ENCODE data around the gene TOMM7.
"Not testable (repeated sequence)": the region's sequence is repeated elsewhere in the genome, so short reads cannot be mapped to it uniquely, and the experiment has no call there.

TOMM7 gene

DNA sequence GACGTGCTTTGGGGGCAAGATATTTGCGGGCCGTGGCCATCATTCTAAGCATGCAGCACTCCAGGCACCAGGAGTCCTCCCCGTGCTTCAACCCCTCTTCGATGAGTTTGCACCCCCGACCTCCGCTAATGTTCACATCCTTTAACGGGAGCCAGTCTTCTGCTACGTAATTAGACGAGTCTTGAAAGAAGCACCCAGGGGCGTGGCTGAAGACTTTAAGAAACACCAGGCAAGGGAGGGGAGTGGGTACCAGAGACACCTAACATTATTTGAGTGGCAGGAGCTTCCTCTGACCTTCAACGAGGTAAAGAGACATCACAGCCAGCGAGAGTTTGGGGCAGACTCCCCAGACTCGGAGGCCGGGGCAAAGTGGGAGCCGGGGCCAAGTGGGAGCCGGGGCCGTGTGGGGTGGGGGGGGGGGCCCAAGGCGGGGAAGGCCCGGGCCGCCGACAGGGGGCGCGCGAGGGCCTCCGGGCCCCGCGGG is 31.1 kb upstream of the TOMM7 start:
- peak overlapping the region; percentile 92 for H3K4me3 ChIP-seq (ENCODE audit: low read depth, low read length)
- TF ChIP-seq, protein P1, sequence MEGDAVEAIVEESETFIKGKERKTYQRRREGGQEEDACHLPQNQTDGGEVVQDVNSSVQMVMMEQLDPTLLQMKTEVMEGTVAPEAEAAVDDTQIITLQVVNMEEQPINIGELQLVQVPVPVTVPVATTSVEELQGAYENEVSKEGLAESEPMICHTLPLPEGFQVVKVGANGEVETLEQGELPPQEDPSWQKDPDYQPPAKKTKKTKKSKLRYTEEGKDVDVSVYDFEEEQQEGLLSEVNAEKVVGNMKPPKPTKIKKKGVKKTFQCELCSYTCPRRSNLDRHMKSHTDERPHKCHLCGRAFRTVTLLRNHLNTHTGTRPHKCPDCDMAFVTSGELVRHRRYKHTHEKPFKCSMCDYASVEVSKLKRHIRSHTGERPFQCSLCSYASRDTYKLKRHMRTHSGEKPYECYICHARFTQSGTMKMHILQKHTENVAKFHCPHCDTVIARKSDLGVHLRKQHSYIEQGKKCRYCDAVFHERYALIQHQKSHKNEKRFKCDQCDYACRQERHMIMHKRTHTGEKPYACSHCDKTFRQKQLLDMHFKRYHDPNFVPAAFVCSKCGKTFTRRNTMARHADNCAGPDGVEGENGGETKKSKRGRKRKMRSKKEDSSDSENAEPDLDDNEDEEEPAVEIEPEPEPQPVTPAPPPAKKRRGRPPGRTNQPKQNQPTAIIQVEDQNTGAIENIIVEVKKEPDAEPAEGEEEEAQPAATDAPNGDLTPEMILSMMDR (IDR thresholded peaks at IDR 0.05; ENCODE audit: borderline replicate concordance, insufficient read depth, low read depth, low read length) = peak; percentile 79

DNA sequence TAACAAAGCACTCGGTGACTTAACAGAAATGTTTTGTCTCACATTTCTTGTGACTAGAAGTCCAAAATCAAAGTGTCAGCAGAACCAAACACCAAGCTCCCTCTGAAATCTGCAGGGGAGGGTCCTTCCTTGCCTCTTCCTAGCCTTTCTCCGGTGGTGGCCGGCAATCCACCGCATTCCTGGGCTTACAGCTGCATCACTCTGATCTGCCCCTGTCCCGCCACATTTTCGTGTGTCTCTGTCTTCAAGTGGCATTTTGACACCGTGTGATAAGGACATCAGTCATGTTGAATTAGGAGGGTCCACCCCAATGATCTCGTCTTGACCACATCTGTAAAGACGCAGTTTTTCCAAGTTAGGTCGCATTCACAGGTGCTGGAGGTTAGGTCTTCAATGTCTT is 30.5 kb upstream of the TOMM7 start:
- H3K4me3 ChIP-seq (ENCODE audit: low read depth, low read length) = no peak overlapping the region

DNA sequence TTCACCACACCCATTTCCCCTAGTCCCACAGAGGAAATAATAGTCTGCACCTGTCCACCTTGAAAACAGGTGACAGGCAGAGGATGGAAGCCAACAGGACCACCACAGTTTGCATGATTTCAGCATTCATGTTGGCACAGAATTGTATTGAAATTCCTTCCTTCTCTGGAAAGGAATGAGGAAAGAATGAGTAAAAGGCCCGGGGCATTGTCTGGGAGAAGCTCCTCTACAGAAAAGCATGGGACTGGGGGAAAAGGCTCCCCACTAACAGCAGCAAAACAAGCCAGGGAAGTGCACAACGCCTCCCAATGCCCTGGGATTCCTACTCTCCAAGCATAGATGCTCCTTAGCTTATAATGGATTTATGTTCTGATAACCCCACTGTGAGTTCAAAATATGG is 28.5 kb upstream of the TOMM7 start:
- H3K4me3 ChIP-seq (ENCODE audit: low read depth, low read length) = no peak overlapping the region
- TF ChIP-seq, protein P1 (IDR thresholded peaks at IDR 0.05; ENCODE audit: borderline replicate concordance, insufficient read depth, low read depth, low read length) = no peak

More for the DNA sequence above, 30.5 kb upstream of the TOMM7 start:
- TF ChIP-seq, protein P1 (IDR thresholded peaks at IDR 0.05; ENCODE audit: borderline replicate concordance, insufficient read depth, low read depth, low read length) = no peak

DNA sequence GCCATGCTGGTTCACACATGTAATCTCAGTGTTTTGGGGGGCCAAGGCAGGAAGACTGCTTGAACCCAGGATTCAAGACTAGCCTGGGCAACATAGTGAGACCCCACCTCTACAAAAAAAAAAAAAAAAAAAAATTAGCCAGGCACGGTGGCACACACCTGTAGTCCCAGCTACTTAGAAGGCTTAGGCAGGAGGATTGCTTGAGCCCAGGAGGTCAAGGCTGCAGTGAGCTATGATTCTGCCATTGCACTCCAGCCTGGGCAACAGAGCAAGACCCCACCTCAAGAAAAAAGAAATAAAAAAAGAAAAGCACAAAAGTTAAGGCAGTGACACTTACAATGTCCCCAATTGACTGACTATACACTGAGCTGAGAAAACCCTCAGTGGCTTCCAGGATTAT is 27.7 kb upstream of the TOMM7 start:
- not testable (repeated sequence) for H3K4me3 ChIP-seq (ENCODE audit: low read depth, low read length)

DNA sequence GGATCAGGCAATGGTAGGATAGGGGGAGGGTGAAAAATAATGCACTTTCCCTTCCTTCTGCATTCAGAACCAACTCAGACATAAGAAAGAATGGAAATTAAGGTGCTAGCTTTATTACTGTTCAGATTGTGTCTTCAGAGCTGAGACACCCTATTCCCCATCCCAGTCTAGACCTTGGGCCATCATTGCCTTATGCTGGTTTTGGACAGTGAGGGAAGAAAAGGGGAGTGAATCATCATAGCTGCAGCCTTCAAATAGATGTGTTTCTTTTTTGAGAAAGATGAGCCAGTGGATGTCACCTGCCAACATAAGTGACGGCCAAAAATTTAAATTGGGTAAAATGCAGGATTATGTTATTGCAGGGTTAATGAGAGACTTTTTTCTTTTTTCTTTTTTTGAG is 27.0 kb upstream of the TOMM7 start:
- H3K4me3 ChIP-seq (ENCODE audit: low read depth, low read length) = no peak overlapping the region
- TF ChIP-seq, protein P1 (IDR thresholded peaks at IDR 0.05; ENCODE audit: borderline replicate concordance, insufficient read depth, low read depth, low read length) = no peak

DNA sequence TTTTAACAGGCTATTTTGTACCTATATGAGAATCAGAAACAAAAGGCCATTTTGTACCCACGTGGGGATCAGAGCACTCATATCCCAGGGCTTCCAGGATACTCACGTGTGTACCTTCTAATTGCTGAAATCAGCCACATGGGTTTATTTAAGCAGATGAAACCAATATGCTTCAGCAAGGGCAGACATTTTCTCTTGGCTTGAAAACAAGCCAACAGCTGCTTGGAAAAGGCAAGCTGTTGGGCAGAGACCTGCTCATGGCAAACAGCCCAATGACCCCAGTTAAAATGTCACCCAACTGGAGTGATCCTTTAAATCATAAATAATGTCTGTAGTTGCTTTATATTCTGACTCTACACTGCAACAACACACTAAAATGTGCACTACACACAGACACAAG is 26.5 kb upstream of the TOMM7 start:
- TF ChIP-seq, protein P1 (IDR thresholded peaks at IDR 0.05; ENCODE audit: borderline replicate concordance, insufficient read depth, low read depth, low read length) = no peak
- no peak overlapping the region for H3K4me3 ChIP-seq (ENCODE audit: low read depth, low read length)

DNA sequence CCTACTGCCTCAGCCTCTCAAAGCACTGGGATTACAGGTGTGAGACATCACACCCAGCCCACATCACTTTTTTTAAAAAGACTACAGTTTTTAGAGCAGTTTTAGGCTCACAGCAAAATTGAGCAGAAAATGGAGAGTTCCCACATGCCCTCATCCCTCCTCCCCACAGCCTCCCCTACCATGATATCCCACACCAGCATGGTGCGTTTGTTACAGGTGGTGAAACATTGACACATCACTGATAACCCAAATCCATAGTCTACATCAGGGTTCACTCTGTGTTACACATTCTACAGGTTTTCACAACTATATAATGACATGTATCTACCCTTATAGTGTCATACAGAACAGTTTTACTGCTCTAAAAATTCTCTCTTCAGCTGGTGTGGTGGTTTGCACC is 24.3 kb upstream of the TOMM7 start:
- no peak overlapping the region for H3K4me3 ChIP-seq (ENCODE audit: low read depth, low read length)
- TF ChIP-seq, protein P1 (IDR thresholded peaks at IDR 0.05; ENCODE audit: borderline replicate concordance, insufficient read depth, low read depth, low read length) = no peak
